ES-I3 (cell line): ENCODE data around the gene SINHCAF.

Source experiments
- H3K36me3 ChIP-seq: 2 replicates; pipeline ENCODE4 v1.6.1; 2013; ENCODE audit warnings: mild to moderate bottlenecking, low read length, control low read depth, moderate library complexity; ENCODE audit not compliant: insufficient read depth
- H3K4me1 ChIP-seq: 2 replicates; pipeline ENCODE4 v1.6.1; 2013; ENCODE audit warnings: mild to moderate bottlenecking, control low read depth, low read length; ENCODE audit not compliant: insufficient read depth
- H3K9ac ChIP-seq: 2 replicates; pipeline ENCODE4 v1.6.1; 2013; ENCODE audit warnings: low read depth, mild to moderate bottlenecking, low read length, moderate library complexity
- H3K9me3 ChIP-seq: 2 replicates; pipeline ENCODE4 v1.6.1; 2013; ENCODE audit warnings: mild to moderate bottlenecking, low read length, moderate library complexity; ENCODE audit not compliant: control insufficient read depth, insufficient read depth

SINHCAF gene

DNA sequence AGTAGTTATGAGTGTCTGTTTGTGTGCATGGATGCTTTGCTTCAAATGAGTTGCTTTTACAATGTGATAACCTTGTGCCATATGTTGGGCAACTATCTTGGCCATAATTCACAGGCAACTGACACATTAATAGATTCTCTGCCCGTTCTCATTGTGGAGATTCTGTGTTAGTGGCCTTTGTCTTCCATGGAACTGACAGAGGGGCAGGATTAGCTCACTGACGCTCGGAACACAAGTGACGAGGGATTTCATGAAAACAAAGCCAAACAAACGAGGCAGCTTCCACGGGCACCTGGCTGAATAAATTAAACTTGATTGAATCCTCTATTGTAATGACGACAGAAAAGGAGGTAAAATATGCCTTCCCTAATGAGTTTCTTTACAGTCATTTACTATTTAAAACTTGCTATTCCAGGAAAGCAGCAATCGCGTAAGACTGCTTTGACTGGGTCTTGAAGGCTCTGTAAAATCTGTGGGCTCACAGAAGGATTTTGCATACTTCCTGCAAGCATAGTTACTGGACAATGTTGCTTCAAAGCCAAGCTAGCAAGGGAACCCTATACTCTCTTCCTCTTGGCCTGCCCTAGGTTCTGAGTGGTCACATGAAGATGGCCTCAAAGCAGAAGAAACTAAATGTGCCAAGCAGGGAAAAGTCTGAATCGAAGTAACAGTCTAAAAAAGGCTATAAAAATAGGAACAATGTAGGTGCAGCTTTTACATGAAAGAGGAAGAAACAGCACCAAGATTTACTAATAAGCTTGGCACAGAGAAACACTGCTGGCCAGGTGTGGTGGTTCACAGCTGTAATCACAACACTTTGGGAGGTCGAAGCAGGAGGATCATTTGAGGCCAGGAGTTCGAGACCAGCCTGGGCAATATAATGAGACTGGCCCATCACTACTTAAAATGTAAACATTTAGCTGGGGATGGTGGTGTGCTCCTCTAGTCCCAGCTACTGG lies 28.1 kb upstream of the SINHCAF start:
- Histone ChIP-seq H3K9me3 (no peaks in the 10 kb centered on the region), H3K4me1 (peaks cover 8% of the 10 kb centered on the region), H3K36me3 (no peaks in the 10 kb centered on the region), H3K9ac (no peak overlapping the region)

DNA sequence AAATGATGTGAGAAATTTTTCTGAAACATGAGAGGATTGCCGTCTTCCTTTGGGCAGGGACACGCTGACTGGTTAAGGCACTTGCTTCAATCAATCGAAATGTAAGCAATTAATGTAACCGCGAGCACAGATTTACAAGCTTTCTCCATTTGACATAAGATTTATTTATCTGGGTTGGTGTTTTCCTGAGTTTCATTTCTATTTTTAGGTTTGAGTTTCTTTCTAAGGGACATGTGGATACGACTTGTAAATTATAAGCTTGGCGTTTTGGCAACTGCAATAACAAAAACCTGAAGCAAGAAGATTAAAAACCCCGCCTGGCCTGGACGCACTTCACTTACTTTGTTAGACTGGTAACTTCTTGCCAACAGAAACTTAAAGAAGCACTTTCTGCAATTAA lies 20.3 kb upstream of the SINHCAF start:
- Histone ChIP-seq H3K4me1 (peaks cover 8% of the 10 kb centered on the region; the same call in 1 of the 2 replicates), H3K9me3 (no peaks in the 10 kb centered on the region), H3K9ac (no peak overlapping the region), H3K36me3 (no peaks in the 10 kb centered on the region)

GRCh38 chr12:31343139-31343538 lies 17.2 kb upstream of the SINHCAF start:
- Histone ChIP-seq H3K9ac (no peak overlapping the region), H3K9me3 (no peaks in the 10 kb centered on the region), H3K36me3 (no peaks in the 10 kb centered on the region), H3K4me1 (peaks cover 11% of the 10 kb centered on the region; the same call in 1 of the 2 replicates)

DNA sequence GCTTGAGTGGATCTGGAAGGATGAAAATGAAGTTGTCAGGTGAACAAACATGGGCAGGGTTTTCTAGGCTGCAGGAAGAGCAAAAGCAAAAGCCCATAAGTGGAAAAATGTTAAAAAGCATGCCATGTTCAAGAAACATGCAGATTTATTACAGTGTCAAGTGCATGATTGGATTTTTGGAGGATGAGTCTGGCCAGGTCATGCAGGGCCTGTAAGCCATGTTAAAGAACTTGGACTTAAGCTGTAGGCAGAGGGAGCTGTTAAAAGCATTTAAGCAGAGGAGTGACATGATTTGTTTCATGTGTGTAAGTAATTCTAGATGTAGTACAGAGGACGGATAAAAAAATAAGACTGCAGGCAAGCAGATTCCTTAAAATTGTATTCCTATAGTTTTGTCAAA lies 16.3 kb upstream of the SINHCAF start:
- Histone ChIP-seq H3K36me3 (no peaks in the 10 kb centered on the region), H3K9ac (no peak overlapping the region), H3K4me1 (peaks cover 9% of the 10 kb centered on the region; the same call in 1 of the 2 replicates), H3K9me3 (no peaks in the 10 kb centered on the region)

DNA sequence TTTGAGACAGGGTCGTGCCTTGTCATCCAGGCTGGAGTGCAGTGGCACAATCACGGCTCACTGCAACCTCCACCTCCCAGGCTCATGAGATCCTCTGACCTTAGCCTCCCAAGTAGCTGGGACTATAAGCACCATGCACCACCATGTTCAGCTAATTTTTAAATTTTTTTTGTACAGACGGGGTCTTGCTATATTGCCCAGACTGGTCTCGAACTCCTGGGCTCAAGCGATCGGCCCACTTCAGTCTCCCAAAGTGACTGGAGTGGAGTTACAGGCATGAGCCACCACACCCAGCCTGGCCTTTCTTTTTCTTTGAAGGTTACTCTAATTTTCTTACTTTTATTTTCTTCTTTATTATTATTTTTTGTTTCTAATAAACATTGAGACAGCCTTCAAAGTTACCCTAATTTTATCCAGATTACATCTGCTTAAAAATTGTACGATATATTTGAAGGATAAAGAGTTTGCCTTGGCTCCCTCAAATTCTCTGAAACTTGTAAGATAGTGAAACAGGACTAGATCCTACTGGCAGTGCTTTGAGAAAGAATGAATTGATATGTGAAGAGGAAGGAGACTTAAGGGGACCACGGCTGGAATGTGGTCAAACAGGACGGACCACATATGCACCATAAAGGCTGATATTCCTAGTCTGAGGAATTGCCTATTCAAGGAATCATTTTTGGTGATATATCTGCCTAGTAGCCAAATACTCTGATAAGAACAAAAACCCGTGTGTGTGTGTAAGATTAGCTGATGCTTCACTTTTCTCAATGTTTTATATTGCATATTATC lies 14.1 kb upstream of the SINHCAF start:
- no peaks in the 10 kb centered on the region for H3K9me3 ChIP-seq
- H3K4me1 ChIP-seq, result 0 out of 2 replicates have a peak, but pooled peaks cover 3% of the 10 kb centered on the region
- H3K36me3 ChIP-seq, result no peaks in the 10 kb centered on the region
- no peak overlapping the region for H3K9ac ChIP-seq

DNA sequence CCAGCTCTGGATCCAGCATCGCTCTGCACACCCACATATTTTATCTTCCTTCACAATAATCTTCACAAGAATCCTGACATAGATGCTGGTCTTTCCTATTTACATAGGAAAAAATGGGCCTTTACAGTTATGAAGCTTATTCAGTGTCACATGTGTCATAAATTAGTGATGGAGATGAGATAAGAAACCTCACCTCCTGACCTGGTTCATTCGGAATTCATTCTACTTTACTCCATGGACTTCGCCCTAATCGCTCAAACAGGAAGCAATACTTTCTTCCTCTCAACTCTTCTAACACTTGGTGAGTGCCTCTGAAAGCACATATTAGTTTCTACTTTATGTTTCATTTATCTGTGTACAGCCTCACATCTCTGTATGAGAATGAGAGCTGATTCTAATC lies 12.0 kb upstream of the SINHCAF start:
- Histone ChIP-seq H3K9me3 (no peaks in the 10 kb centered on the region), H3K4me1 (0 out of 2 replicates have a peak, but pooled peaks cover 3% of the 10 kb centered on the region), H3K36me3 (no peaks in the 10 kb centered on the region), H3K9ac (no peak overlapping the region)

DNA sequence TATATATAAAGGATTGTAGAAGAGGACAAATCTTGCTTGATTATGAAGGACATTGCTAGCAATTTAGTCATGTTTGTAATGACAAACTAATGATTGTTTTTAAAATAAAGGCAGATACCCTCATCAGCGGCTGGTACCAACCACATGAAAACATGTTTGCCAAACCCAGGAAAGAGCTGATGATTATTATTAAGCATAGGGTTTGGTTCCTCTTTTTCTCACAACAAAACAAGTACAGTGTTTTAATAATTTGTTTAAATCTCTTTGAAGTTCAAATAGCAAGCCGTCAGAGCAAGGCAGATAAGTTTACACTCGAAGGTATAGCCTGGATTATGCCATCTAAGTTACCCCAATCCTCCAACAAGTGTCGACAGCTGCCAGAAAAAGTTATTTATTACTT lies 5.3 kb upstream of the SINHCAF start:
- Histone ChIP-seq H3K9ac (no peak overlapping the region), H3K9me3 (no peaks in the 10 kb centered on the region), H3K4me1 (peaks cover 5% of the 10 kb centered on the region; the same call in 1 of the 2 replicates), H3K36me3 (no peaks in the 10 kb centered on the region)

DNA sequence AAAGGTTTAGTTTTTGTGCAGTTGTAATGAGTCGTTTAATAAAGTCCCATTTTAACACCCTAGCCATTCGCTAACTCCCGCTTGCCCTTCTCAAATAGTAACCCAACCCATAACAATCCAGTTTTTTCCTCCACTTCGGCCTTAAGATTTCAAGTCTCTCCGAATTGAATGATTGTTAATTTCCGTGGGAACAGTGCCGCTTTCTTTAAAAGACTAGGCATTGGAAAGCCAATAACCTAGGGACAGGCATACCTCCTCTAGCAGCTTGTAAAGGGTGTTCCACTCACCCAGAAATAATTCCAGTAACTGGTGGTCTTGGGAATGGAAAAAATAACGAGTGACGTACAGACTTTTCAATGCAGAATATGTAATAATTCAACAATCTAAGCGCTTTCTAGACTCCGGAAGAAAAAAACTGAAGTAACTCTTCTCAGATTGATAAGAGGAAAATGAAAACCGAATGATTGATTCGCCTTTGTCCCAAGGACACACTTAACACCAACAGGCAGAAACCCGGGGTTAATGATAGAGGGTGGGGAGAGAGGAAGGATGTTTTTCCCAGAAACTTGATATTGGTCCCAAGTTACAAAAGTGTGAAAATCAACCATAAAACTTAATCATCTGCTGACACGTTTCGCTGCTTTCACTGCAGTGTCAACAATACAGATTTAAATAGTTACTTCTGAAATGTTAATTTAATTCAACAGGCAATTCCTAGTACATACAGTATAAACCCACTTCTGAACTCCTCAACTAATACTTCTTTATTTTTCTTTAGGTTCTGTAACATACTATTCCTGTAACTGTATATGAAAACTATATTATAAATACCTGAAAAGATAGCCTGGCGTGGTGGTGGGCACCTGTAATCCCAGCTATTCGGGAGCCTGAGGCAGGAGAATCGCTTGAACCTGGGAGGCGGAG lies 1.0 kb upstream of the SINHCAF start:
- Histone ChIP-seq H3K4me1 (peaks cover 9% of the 10 kb centered on the region; the same call in 1 of the 2 replicates), H3K9me3 (no peaks in the 10 kb centered on the region), H3K9ac (peak overlapping the region; percentile 70), H3K36me3 (no peaks in the 10 kb centered on the region; the same call in 1 of the 2 replicates)

DNA sequence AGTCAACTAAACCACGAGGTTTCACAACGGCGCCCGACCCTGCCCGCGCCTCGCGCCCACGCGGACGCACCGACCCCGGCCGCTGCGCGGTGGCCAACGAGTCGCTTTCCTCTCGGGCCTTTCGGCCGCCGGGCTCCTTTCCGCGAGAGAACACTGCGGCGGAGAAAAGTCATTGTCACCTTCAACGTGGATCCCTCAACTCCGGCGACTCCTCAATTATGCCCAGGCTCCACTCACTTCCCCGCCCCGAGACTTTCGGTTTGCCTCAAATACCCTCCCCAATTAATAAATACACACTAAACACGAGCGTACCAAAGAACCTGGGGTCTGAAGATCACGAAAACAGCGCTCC lies 450 bp downstream of the SINHCAF start:
- no peaks in the 10 kb centered on the region for H3K9me3 ChIP-seq
- H3K36me3 ChIP-seq, result no peaks in the 10 kb centered on the region; the same call in 1 of the 2 replicates
- H3K4me1 ChIP-seq, result peaks cover 24% of the 10 kb centered on the region
- H3K9ac ChIP-seq, result peak overlapping the region; percentile 99

- Histone ChIP-seq H3K9me3 (no peaks in the 10 kb centered on the region), H3K9ac (peak overlapping the region; percentile 99), H3K36me3 (no peaks in the 10 kb centered on the region; the same call in 1 of the 2 replicates), H3K4me1 (peaks cover 29% of the 10 kb centered on the region)
These were observed 966 bp downstream of the SINHCAF start for GRCh38 chr12:31324845-31325523.

GRCh38 chr12:31324116-31324844 lies 1.7 kb downstream of the SINHCAF start:
- Histone ChIP-seq H3K9ac (peak overlapping the region; percentile 99), H3K36me3 (no peaks in the 10 kb centered on the region; the same call in 1 of the 2 replicates), H3K9me3 (no peaks in the 10 kb centered on the region), H3K4me1 (peaks cover 36% of the 10 kb centered on the region)

- Histone ChIP-seq H3K9me3 (no peaks in the 10 kb centered on the region), H3K9ac (peak overlapping the region; percentile 99), H3K36me3 (no peaks in the 10 kb centered on the region; the same call in 1 of the 2 replicates), H3K4me1 (peaks cover 42% of the 10 kb centered on the region)
These were observed 2.4 kb downstream of the SINHCAF start for GRCh38 chr12:31323391-31324115.
